ENCODE results near the gene RER1.

DNA sequence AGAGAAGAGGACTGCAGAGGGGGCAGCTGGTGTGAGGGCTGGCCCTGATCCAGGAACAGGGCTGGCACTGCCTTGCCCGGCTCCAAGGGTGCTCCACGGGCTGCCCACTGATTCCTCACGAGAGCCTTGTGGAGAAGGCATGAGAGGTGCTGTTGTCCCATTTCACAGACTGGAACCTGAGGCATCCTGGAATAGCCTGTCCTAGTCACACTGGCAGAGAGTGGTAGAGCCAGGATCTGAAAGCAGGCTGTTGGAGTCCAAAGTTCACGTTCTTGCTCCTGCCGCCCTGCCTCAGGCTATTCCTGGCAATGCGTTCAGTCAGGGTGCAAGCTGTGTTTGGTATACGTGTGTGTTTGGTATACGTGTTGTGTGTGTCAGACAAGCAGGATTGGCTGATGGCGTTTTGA is 1.8 kb downstream of the RER1 start:
- TF ChIP-seq, protein P1, sequence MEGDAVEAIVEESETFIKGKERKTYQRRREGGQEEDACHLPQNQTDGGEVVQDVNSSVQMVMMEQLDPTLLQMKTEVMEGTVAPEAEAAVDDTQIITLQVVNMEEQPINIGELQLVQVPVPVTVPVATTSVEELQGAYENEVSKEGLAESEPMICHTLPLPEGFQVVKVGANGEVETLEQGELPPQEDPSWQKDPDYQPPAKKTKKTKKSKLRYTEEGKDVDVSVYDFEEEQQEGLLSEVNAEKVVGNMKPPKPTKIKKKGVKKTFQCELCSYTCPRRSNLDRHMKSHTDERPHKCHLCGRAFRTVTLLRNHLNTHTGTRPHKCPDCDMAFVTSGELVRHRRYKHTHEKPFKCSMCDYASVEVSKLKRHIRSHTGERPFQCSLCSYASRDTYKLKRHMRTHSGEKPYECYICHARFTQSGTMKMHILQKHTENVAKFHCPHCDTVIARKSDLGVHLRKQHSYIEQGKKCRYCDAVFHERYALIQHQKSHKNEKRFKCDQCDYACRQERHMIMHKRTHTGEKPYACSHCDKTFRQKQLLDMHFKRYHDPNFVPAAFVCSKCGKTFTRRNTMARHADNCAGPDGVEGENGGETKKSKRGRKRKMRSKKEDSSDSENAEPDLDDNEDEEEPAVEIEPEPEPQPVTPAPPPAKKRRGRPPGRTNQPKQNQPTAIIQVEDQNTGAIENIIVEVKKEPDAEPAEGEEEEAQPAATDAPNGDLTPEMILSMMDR (IDR thresholded peaks at IDR 0.05) = no peak
- no peak for TF ChIP-seq POLR2AphosphoS5 (IDR thresholded peaks at IDR 0.05)

All from breast epithelium (tissue), 3 donors.